Measurements from ENCODE around the gene CAMK4. TPM values are rescaled to one million over a fixed set of nuclear protein-coding genes. Genes with fewer than 3 reads are reported as not detected.

CAMK4 gene
- total and polyA plus RNA-seq, 3 donors from 2014 or later: 35.4 to 76.9 (median 60.3) TPM

- intact Hi-C loops (cut with DNase I; ENCODE audit: low total_unique reads): no loop called here
- Histone ChIP-seq H3K27me3 (no peaks in the 10 kb centered on the region), H3K4me1 (no peaks in the 10 kb centered on the region), H3K27ac (no peak overlapping the region), H3K9me3 (no peaks in the 10 kb centered on the region), H3K36me3 (ENCODE audit: low read depth, missing control alignments) (no peaks in the 10 kb centered on the region), H3K4me3 (no peak overlapping the region)
- no peak for TF ChIP-seq POLR2A (IDR thresholded peaks at IDR 0.05)
- TF ChIP-seq CTCF (IDR thresholded peaks at IDR 0.05): no peak
- 58 to 62% methylated on average over 1 of the region's 1 CpG for whole genome bisulfite sequencing, 2 donors
- DNase-seq: no peak
Measured at GRCh38 chr5:111211341-111211740, 12.8 kb upstream of the CAMK4 start.

GRCh38 chr5:111214052-111214742, 10.0 kb upstream of the CAMK4 start:
- H3K27ac ChIP-seq: no peak overlapping the region
- no peaks in the 10 kb centered on the region for H3K27me3 ChIP-seq
- intact Hi-C loops (cut with DNase I; ENCODE audit: low total_unique reads): no loop called here
- H3K4me1 ChIP-seq: no peaks in the 10 kb centered on the region
- no peak overlapping the region for H3K4me3 ChIP-seq
- DNase-seq: no peak
- TF ChIP-seq POLR2A (IDR thresholded peaks at IDR 0.05) (no peak), CTCF (IDR thresholded peaks at IDR 0.05) (no peak)
- H3K36me3 ChIP-seq (ENCODE audit: low read depth, missing control alignments): no peaks in the 10 kb centered on the region
- 80 to 85% methylated on average over 2 of the region's 2 CpGs for WGBS, 2 donors
- H3K9me3 ChIP-seq: no peaks in the 10 kb centered on the region

- Histone ChIP-seq H3K27ac (no peak overlapping the region), H3K27me3 (no peaks in the 10 kb centered on the region), H3K36me3 (ENCODE audit: low read depth, missing control alignments) (no peaks in the 10 kb centered on the region), H3K4me3 (no peak overlapping the region), H3K4me1 (no peaks in the 10 kb centered on the region), H3K9me3 (no peaks in the 10 kb centered on the region)
- 94 to 95% methylated on average over 2 of the region's 2 CpGs for WGBS, 2 donors
- intact Hi-C loops (cut with DNase I; ENCODE audit: low total_unique reads): no loop called here
- TF ChIP-seq POLR2A (IDR thresholded peaks at IDR 0.05): no peak
- TF ChIP-seq CTCF (IDR thresholded peaks at IDR 0.05): no peak
- no peak for DNase-seq
Measured at GRCh38 chr5:111215971-111216370, 8.2 kb upstream of the CAMK4 start.

GRCh38 chr5:111221139-111221538, 3.0 kb upstream of the CAMK4 start:
- WGBS, 2 donors: 91 to 100% methylated on average over 1 of the region's 1 CpG
- Histone ChIP-seq H3K4me3 (no peak overlapping the region), H3K36me3 (ENCODE audit: low read depth, missing control alignments) (no peaks in the 10 kb centered on the region), H3K27ac (no peak overlapping the region), H3K27me3 (no peaks in the 10 kb centered on the region), H3K9me3 (no peaks in the 10 kb centered on the region), H3K4me1 (no peaks in the 10 kb centered on the region)
- no peak for TF ChIP-seq POLR2A (IDR thresholded peaks at IDR 0.05)
- no peak for TF ChIP-seq CTCF (IDR thresholded peaks at IDR 0.05)
- intact Hi-C loops (cut with DNase I; ENCODE audit: low total_unique reads): no loop called here
- no peak for DNase-seq
